CD14-positive monocyte (primary cell): ENCODE data around the gene GYS2. TPM values are rescaled to one million over a fixed set of nuclear protein-coding genes. Genes with fewer than 3 reads are reported as not detected.

Experiments
- DNase-seq, 3 donors: peaks; one replicate each; pipeline ENCODE4 v3.0.0-alpha.2; 2011 to 2022
- H2AFZ ChIP-seq: 2 replicates; pipeline ENCODE4 v1.6.0; 2012; ENCODE audit warnings: mild to moderate bottlenecking, low read depth, low read length, inconsistent platforms; ENCODE audit not compliant: insufficient read depth, poor library complexity, severe bottlenecking
- H3K27ac ChIP-seq, 2 donors: 1 replicate in 1 of 2; 2 replicates in 1 of 2; pipeline ENCODE4 v1.5.1; 2012 to 2013; ENCODE audit warnings: low read length in 2 of 2, control low read depth in 1 of 2, inconsistent platforms in 1 of 2, low read depth in 1 of 2, mild to moderate bottlenecking in 1 of 2
- H3K27me3 ChIP-seq, 2 donors: one replicate each; pipeline versions ENCODE4 v1.6.0 to v1.6.1; 2011 to 2013; ENCODE audit warnings: low read length in 2 of 2; ENCODE audit not compliant: control insufficient read depth in 2 of 2, insufficient read depth in 2 of 2
- H3K36me3 ChIP-seq, 2 donors: replicated peaks in 1 of 2; 1 replicate in 1 of 2; 2 replicates in 1 of 2; pipeline versions ENCODE4 v1.5.1 to v1.6.1; 2012 to 2013; ENCODE audit warnings: low read length in 2 of 2, control low read depth in 1 of 2, inconsistent platforms in 1 of 2, mild to moderate bottlenecking in 1 of 2; ENCODE audit not compliant: insufficient read depth in 2 of 2, control insufficient read depth in 1 of 2
- H3K4me1 ChIP-seq, 2 donors: 1 replicate in 1 of 2; 2 replicates in 1 of 2; pipeline versions ENCODE4 v1.5.1 to v1.6.1; 2012 to 2013; ENCODE audit warnings: low read length in 2 of 2, control low read depth in 1 of 2, inconsistent platforms in 1 of 2, mild to moderate bottlenecking in 1 of 2, moderate library complexity in 1 of 2; ENCODE audit not compliant: insufficient read depth in 2 of 2, control insufficient read depth in 1 of 2
- H3K4me2 ChIP-seq: replicated peaks from 2 replicates; pipeline ENCODE3; 2012; ENCODE audit warnings: low read length, moderate library complexity, mild to moderate bottlenecking; ENCODE audit not compliant: poor library complexity, severe bottlenecking; ENCODE audit errors: extremely low read depth
- H3K4me3 ChIP-seq, 3 experiments: fragments of 200-600 bp in 1 of 3; sonication (generic) in 1 of 3; replicated peaks in 1 of 3; 1 replicate in 2 of 3; 2 replicates in 1 of 3; pipeline ENCODE4 v1.5.1; 2011 to 2013; ENCODE audit warnings: low read length in 3 of 3, mild to moderate bottlenecking in 3 of 3, control low read depth in 2 of 3, low read depth in 2 of 3, inconsistent platforms in 1 of 3, moderate library complexity in 1 of 3
- H3K79me2 ChIP-seq: 2 replicates; pipeline ENCODE4 v1.6.0; 2012; ENCODE audit warnings: mild to moderate bottlenecking, control low read depth, inconsistent platforms, low read length, moderate library complexity; ENCODE audit not compliant: insufficient read depth
- H3K9ac ChIP-seq: 2 replicates; pipeline ENCODE4 v1.6.0; 2017; ENCODE audit warnings: low read length, mild to moderate bottlenecking; ENCODE audit not compliant: insufficient read depth, poor library complexity, severe bottlenecking
- H3K9me3 ChIP-seq, 2 donors: replicated peaks in 1 of 2; 1 replicate in 1 of 2; 2 replicates in 1 of 2; pipeline versions ENCODE4 v1.5.1 to v1.6.1; 2012 to 2013; ENCODE audit warnings: low read length in 2 of 2, control low read depth in 1 of 2; ENCODE audit not compliant: control insufficient read depth in 1 of 2, insufficient read depth in 1 of 2
- H4K20me1 ChIP-seq: 2 replicates; pipeline ENCODE4 v1.6.0; 2012; ENCODE audit warnings: mild to moderate bottlenecking, low read length, control low read depth, moderate library complexity; ENCODE audit not compliant: insufficient read depth
- H3K27ac Mint-ChIP-seq, 7 donors: one replicate each; pipeline ENCODE4 v1.8.0; 2020; ENCODE audit warnings: mild to moderate bottlenecking in 7 of 7, mixed read lengths in 7 of 7, moderate library complexity in 6 of 7, inconsistent platforms in 2 of 7
- H3K27me3 Mint-ChIP-seq, 3 donors: one replicate each; pipeline ENCODE4 v1.8.0; 2021 to 2022; ENCODE audit warnings: low read depth in 3 of 3, mild to moderate bottlenecking in 3 of 3, mixed read lengths in 3 of 3, moderate library complexity in 3 of 3, inconsistent platforms in 1 of 3
- H3K36me3 Mint-ChIP-seq, 2 donors: one replicate each; pipeline ENCODE4 v1.8.0; 2020; ENCODE audit warnings: mixed read lengths in 2 of 2, inconsistent platforms in 1 of 2, mild to moderate bottlenecking in 1 of 2
- H3K4me1 Mint-ChIP-seq: one replicate; pipeline ENCODE4 v1.8.0; 2020; ENCODE audit warnings: mild to moderate bottlenecking, mixed read lengths
- H3K4me3 Mint-ChIP-seq, 2 donors: one replicate each; pipeline ENCODE4 v1.8.0; 2020; ENCODE audit warnings: mild to moderate bottlenecking in 2 of 2, mixed read lengths in 2 of 2, moderate library complexity in 1 of 2
- H3K9me3 Mint-ChIP-seq, 7 donors: one replicate each; pipeline ENCODE4 v1.8.0; 2020 to 2022; ENCODE audit warnings: mixed read lengths in 7 of 7, mild to moderate bottlenecking in 6 of 7, moderate library complexity in 6 of 7, inconsistent platforms in 2 of 7
- CTCF ChIP-seq: fragments of 200-600 bp; IDR thresholded peaks from one replicate; pipeline ENCODE4 v1.8.0; 2022; ENCODE audit warnings: antibody characterized with exemption, mild to moderate bottlenecking
- WGBS: methylation state at CpG from one replicate; pipeline ENCODE4 v1.1.5; 2013; ENCODE audit warnings: missing lambda C conversion rate; ENCODE audit not compliant: insufficient coverage; 5-methylcytosine and 5-hydroxymethylcytosine counted together
- intact Hi-C, 2 donors: fragments of 100-400 bp; cut with micrococcal nuclease; formaldehyde crosslinking; loops; one replicate each; pipeline versions ENCODE4 v1.15.0 to v1.15.1; 2023
- polyA plus RNA-seq, 3 donors: library from polyadenylated mRNA; depleted of rRNA in 1 of 3; unstranded in 2 of 3; stranded (reverse) in 1 of 3; fragments of 300-500 nt in 2 of 3; fragments of >200 nt in 1 of 3; fragmentation: Illumina TruSeq in 2 of 3; gene quantifications; 1 replicate in 2 of 3; 2 replicates in 1 of 3; pipeline ENCODE4 v1.2.3, GENCODE V29; 2012 to 2021

GYS2 gene
- polyA plus RNA-seq, 3 donors, result not detected

- H3K36me3 ChIP-seq, result no peaks in the 10 kb centered on the region
- no peak overlapping the region for H3K4me3 ChIP-seq
- intact Hi-C loops, result no loop called here
- WGBS, result no CpG with 5 or more reads among the region's 5 CpGs
- H3K4me1 ChIP-seq, result no peaks in the 10 kb centered on the region
- Mint-ChIP-seq H3K4me3 (no peak overlapping the region), H3K9me3 (peaks cover 0 to 3% (median 0%) of the 10 kb centered on the region in 7 donors), H3K36me3 (no peaks in the 10 kb centered on the region), H3K27ac (no peak overlapping the region), H3K4me1 (no peaks in the 10 kb centered on the region), H3K27me3 (peaks cover 0 to 2% (median 0%) of the 10 kb centered on the region in 3 donors)
- H3K79me2 ChIP-seq, result no peaks in the 10 kb centered on the region
- H2AFZ ChIP-seq, result no peak overlapping the region
- no peaks in the 10 kb centered on the region for H4K20me1 ChIP-seq
- no peaks in the 10 kb centered on the region for H3K27me3 ChIP-seq
- H3K9me3 ChIP-seq, result no peaks in the 10 kb centered on the region
- no peak for TF ChIP-seq CTCF
- no peak for DNase-seq
- no peak overlapping the region for H3K27ac ChIP-seq
- no peak overlapping the region for H3K4me2 ChIP-seq
- no peak overlapping the region for H3K9ac ChIP-seq
Measured at GRCh38 chr12:21566223-21566906, 38.3 kb downstream of the GYS2 start.

- H3K4me1 Mint-ChIP-seq, result no peaks in the 10 kb centered on the region
- H3K27ac Mint-ChIP-seq, result no peak overlapping the region
- no peaks in the 10 kb centered on the region for H3K36me3 Mint-ChIP-seq
- H3K4me3 Mint-ChIP-seq, result no peak overlapping the region
- H3K9me3 Mint-ChIP-seq, result peaks cover 0 to 2% (median 0%) of the 10 kb centered on the region in 7 donors
- Histone ChIP-seq H3K9me3 (no peaks in the 10 kb centered on the region), H3K9ac (no peak overlapping the region), H3K4me3 (no peak overlapping the region), H3K27me3 (no peaks in the 10 kb centered on the region), H3K27ac (no peak overlapping the region), H3K4me1 (no peaks in the 10 kb centered on the region), H2AFZ (no peak overlapping the region), H3K79me2 (no peaks in the 10 kb centered on the region), H4K20me1 (no peaks in the 10 kb centered on the region), H3K36me3 (no peaks in the 10 kb centered on the region), H3K4me2 (no peak overlapping the region)
- TF ChIP-seq CTCF, result no peak
- WGBS, result no CpG with 5 or more reads among the region's 2 CpGs
- intact Hi-C loops, result no loop called here
- no peak for DNase-seq
- peaks cover 0 to 2% (median 0%) of the 10 kb centered on the region in 3 donors for H3K27me3 Mint-ChIP-seq
Measured at GRCh38 chr12:21562859-21563258, 41.8 kb downstream of the GYS2 start.
